PFSK-1 (cell line): ENCODE measurements around the gene SLC22A25.

Experiments used
- FOXP2 ChIP-seq: optimal IDR thresholded peaks from 2 replicates; pipeline ENCODE3; 2011; ENCODE audit warnings: borderline replicate concordance, control low read depth, inconsistent platforms; ENCODE audit not compliant: insufficient read depth; ENCODE audit errors: extremely low read length, extremely low read depth
- POLR2AphosphoS5 ChIP-seq: IDR thresholded peaks from 2 replicates; pipeline ENCODE4 v1.6.1; 2012; ENCODE audit warnings: low read depth, mild to moderate bottlenecking, control low read depth, low read length, moderate library complexity
- REST ChIP-seq, 2 experiments: IDR thresholded peaks; 2 replicates each; pipeline versions ENCODE4 v1.6.1 to v1.8.0; 2011 to 2012; ENCODE audit warnings: low read depth in 2 of 2, low read length in 2 of 2, control low read depth in 1 of 2, inconsistent platforms in 1 of 2, mild to moderate bottlenecking in 1 of 2, moderate library complexity in 1 of 2; ENCODE audit not compliant: insufficient read depth in 1 of 2
- SIN3A ChIP-seq: IDR thresholded peaks from 2 replicates; pipeline ENCODE4 v1.6.1; 2012; ENCODE audit warnings: mild to moderate bottlenecking, low read length, moderate library complexity, borderline replicate concordance; ENCODE audit not compliant: insufficient read depth
- TAF1 ChIP-seq: IDR thresholded peaks from 2 replicates; pipeline ENCODE4 v1.6.1; 2012; ENCODE audit warnings: low read length, control low read depth, borderline replicate concordance; ENCODE audit not compliant: insufficient read depth

Gene SLC22A25

GRCh38 chr11:63229815-63230214 lies 13.6 kb downstream of the SLC22A25 start:
- no peak for TF ChIP-seq REST (IDR thresholded peaks at IDR 0.05; ENCODE audit: insufficient read depth in 1 of 2, low read depth in 2 of 2, low read length in 2 of 2)
- no peak for TF ChIP-seq POLR2AphosphoS5
- TF ChIP-seq FOXP2, result no peak
- TF ChIP-seq SIN3A, result no peak
- TF ChIP-seq TAF1, result no peak

GRCh38 chr11:63227521-63228107 lies 15.8 kb downstream of the SLC22A25 start:
- TF ChIP-seq POLR2AphosphoS5 (no peak), FOXP2 (no peak), TAF1 (no peak), SIN3A (no peak), REST (IDR thresholded peaks at IDR 0.05; ENCODE audit: insufficient read depth in 1 of 2, low read depth in 2 of 2, low read length in 2 of 2) (no peak)

- TF ChIP-seq REST (IDR thresholded peaks at IDR 0.05; ENCODE audit: insufficient read depth in 1 of 2, low read depth in 2 of 2, low read length in 2 of 2) (no peak), FOXP2 (no peak), POLR2AphosphoS5 (no peak), SIN3A (no peak), TAF1 (no peak)
Measured at GRCh38 chr11:63226488-63227114, 16.8 kb downstream of the SLC22A25 start.

- no peak for TF ChIP-seq POLR2AphosphoS5
- TF ChIP-seq REST (IDR thresholded peaks at IDR 0.05; ENCODE audit: insufficient read depth in 1 of 2, low read depth in 2 of 2, low read length in 2 of 2), result no peak
- TF ChIP-seq FOXP2, result no peak
- TF ChIP-seq SIN3A, result no peak
Measured at GRCh38 chr11:63214093-63214492, 29.3 kb downstream of the SLC22A25 start.

GRCh38 chr11:63212742-63213141 lies 30.7 kb downstream of the SLC22A25 start:
- TF ChIP-seq FOXP2 (no peak), TAF1 (no peak), SIN3A (no peak), REST (IDR thresholded peaks at IDR 0.05; ENCODE audit: insufficient read depth in 1 of 2, low read depth in 2 of 2, low read length in 2 of 2) (no peak), POLR2AphosphoS5 (no peak)
